ENCODE data around the gene SMIM32. TPM values are rescaled to one million over a fixed set of nuclear protein-coding genes. Genes with fewer than 3 reads are reported as not detected.

The SMIM32 gene
- total RNA-seq, result not detected in 2 replicates

GRCh38 chr5:136192526-136193321 is at the start of gene SMIM32:
TSS of gene SMIM32 (minus strand) at chr5:136193162. CDS start at chr5:136192524, 638 bp downstream.

Other genes starting within 250 kb of the SMIM32 start
- gene LECT2, start 238.2 kb downstream of the SMIM32 start, total RNA-seq, result not detected in 2 replicates
- 247 and 625 TPM in 2 replicates for gene TGFBI, start 164.2 kb downstream of the SMIM32 start, total RNA-seq
- 47.9 and 50.4 TPM in 2 replicates for gene SMAD5, start 60.3 kb downstream of the SMIM32 start, total RNA-seq
- gene TRPC7, start 172.4 kb upstream of the SMIM32 start, total RNA-seq, result not detected in 2 replicates

All from uterine smooth muscle cell (primary cell).